ENCODE data around the gene DUSP10. TPM values are rescaled to one million over a fixed set of nuclear protein-coding genes. Genes with fewer than 3 reads are reported as not detected.

DUSP10 gene
- total RNA-seq, 6 donors from 2014 or later, result 7.7 to 13.7 (median 11.9) TPM

DNA sequence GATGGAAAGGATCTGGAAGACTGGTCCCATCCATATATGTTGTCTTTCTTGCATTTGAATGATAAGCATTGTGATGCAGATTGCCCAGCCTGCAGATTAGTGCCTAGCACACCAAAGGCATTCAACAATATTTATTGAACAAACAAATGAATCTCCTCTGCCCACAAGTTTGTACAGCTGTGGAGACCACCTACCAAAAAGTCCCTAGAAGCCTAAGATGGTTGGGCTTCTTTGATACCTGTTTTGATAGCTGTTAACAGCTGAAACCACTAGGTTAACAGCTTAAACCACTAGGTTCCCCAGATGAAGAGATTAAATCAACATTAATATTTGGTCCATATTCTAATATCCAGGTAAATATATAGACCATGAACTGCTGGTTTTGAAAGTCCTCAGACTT lies 9.8 kb downstream of the DUSP10 start:
- ATAC-seq (ENCODE audit: low FRiP score in 2 of 2), result no peak
- Histone ChIP-seq H3K4me3 (no peak overlapping the region), H3K9me3 (no peaks in the 10 kb centered on the region), H3K27ac (no peak overlapping the region), H3K36me3 (no peaks in the 10 kb centered on the region), H3K27me3 (no peaks in the 10 kb centered on the region), H3K4me1 (peaks cover 3 to 19% (median 12%) of the 10 kb centered on the region in 4 donors)
- TF ChIP-seq POLR2A (IDR thresholded peaks at IDR 0.05), result no peak
- no peak for TF ChIP-seq EP300 (IDR thresholded peaks at IDR 0.05)
- no peak for TF ChIP-seq POLR2AphosphoS5 (IDR thresholded peaks at IDR 0.05)
- TF ChIP-seq, protein P1, sequence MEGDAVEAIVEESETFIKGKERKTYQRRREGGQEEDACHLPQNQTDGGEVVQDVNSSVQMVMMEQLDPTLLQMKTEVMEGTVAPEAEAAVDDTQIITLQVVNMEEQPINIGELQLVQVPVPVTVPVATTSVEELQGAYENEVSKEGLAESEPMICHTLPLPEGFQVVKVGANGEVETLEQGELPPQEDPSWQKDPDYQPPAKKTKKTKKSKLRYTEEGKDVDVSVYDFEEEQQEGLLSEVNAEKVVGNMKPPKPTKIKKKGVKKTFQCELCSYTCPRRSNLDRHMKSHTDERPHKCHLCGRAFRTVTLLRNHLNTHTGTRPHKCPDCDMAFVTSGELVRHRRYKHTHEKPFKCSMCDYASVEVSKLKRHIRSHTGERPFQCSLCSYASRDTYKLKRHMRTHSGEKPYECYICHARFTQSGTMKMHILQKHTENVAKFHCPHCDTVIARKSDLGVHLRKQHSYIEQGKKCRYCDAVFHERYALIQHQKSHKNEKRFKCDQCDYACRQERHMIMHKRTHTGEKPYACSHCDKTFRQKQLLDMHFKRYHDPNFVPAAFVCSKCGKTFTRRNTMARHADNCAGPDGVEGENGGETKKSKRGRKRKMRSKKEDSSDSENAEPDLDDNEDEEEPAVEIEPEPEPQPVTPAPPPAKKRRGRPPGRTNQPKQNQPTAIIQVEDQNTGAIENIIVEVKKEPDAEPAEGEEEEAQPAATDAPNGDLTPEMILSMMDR (IDR thresholded peaks at IDR 0.05), result no peak
- DNase-seq, result no peak

DNA sequence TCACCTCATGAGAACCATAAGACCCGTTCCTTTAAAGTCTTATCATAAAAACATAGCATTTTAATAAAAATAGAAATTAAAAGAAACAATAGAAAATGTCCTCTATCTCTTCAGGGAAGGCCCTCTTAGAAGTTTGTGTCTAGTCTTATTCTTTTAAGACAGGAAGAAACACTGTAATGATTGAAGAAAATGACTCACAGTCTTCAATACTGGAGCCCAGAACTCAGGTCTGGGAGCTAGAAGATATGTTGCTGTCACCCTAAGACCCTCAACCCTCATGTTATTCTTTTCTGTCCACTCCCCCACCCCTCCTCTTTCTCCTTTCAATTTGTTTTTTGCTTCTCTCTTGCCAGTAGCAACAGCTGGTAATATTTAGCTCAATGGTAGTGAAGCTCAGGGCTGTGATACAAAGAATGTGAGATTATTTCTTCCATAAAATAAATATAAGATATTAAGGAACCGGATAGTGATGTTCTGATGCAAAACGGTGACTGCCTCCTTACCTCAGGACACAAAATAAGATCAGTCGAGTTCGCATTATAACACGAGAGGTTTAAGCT lies 12.0 kb downstream of the DUSP10 start:
- 74 to 81% methylated on average over 6 of the region's 6 CpGs for WGBS, 2 donors

DNA sequence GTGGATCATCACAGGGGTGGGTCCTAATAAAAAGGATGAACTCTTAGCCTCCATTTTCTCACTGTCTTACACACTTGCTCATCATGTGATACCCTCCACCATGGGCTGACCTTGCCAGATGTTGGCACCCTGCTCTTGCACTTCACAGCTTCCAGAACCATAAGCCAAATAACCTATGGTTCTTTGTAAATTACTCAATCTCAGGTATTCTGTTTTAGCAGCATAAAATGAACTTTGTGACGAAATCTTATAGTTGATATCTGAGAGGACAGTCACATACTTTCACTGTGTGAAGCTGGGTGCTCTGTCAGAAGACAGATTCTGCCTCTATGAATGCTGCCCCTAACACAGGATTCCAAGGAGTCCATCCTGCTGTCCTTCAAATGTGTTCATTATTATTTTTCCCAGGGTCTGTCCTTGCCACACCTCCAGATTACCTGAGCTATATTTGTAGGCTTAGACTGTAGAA lies 13.8 kb downstream of the DUSP10 start:
- H3K4me1 ChIP-seq, result peaks cover 3 to 29% (median 10%) of the 10 kb centered on the region in 4 donors
- ATAC-seq (ENCODE audit: low FRiP score in 2 of 2), result no peak
- no peak overlapping the region for H3K27ac ChIP-seq

More for the DNA sequence above, 12.0 kb downstream of the DUSP10 start:
- no peak for DNase-seq
- no peak overlapping the region for H3K4me3 ChIP-seq
- TF ChIP-seq POLR2AphosphoS5 (IDR thresholded peaks at IDR 0.05) (no peak), EP300 (IDR thresholded peaks at IDR 0.05) (no peak), POLR2A (IDR thresholded peaks at IDR 0.05) (no peak)
- TF ChIP-seq, protein P1 (IDR thresholded peaks at IDR 0.05), result no peak
- H3K27ac ChIP-seq, result no peak overlapping the region
- no peaks in the 10 kb centered on the region for H3K9me3 ChIP-seq
- H3K36me3 ChIP-seq, result no peaks in the 10 kb centered on the region
- H3K27me3 ChIP-seq, result no peaks in the 10 kb centered on the region
- H3K4me1 ChIP-seq, result peaks cover 3 to 27% (median 13%) of the 10 kb centered on the region in 4 donors
- no peak for ATAC-seq (ENCODE audit: low FRiP score in 2 of 2)

DNA sequence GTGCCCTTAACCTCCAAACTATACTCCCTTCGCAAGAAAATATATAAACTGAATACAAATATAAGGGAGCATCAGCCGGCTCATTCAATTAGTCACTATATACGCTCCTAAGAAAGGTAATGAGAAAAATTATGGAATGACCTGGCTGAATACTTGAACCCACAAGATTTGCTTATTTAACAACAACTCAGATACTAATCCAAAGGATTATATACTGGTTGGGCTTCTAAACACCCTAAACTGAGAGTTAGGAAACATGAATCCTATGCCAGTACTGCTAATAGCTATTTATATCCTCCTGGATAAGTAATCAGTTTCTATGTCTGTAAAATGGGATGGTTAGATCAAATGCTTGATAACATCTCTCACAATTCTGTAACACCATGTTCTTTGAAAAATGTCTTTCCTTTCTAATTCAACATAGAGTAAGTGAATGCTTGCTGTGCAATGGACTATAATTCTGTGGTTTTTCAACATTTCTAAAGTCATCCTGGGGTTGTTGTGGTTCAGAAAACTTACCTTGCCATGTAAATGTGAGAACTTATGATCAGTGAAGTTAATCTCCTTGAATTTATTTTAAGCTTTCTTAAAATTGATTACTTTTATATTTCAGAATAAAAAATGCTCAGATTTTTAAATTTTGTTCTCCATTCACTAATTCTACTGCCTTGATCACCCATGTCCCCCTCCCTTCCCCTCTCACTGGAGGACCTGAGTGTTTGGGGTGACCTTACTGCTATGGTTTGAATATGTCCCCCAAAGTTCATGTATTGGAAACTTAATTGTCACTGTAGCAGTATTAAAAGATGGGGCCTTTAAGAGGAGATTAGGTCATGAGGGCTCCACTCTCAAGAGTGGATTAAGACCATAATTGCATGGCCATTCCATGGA lies 14.5 kb downstream of the DUSP10 start:
- 95 to 96% methylated on average over 3 of the region's 3 CpGs for WGBS, 2 donors
- DNase-seq (no peak), ATAC-seq (ENCODE audit: low FRiP score in 2 of 2) (no peak)
- peaks cover 3 to 29% (median 10%) of the 10 kb centered on the region in 4 donors for H3K4me1 ChIP-seq
- no peaks in the 10 kb centered on the region for H3K27me3 ChIP-seq
- H3K27ac ChIP-seq, result no peak overlapping the region
- H3K36me3 ChIP-seq, result no peaks in the 10 kb centered on the region
- TF ChIP-seq POLR2A (IDR thresholded peaks at IDR 0.05), result no peak
- TF ChIP-seq POLR2AphosphoS5 (IDR thresholded peaks at IDR 0.05), result no peak
- no peak for TF ChIP-seq EP300 (IDR thresholded peaks at IDR 0.05)
- TF ChIP-seq, protein P1 (IDR thresholded peaks at IDR 0.05), result no peak
- H3K4me3 ChIP-seq, result no peak overlapping the region
- peaks cover 0 to 5% (median 0%) of the 10 kb centered on the region in 4 donors for H3K9me3 ChIP-seq

More for the DNA sequence above, 13.8 kb downstream of the DUSP10 start:
- no peak overlapping the region for H3K4me3 ChIP-seq
- TF ChIP-seq, protein P1 (IDR thresholded peaks at IDR 0.05), result no peak
- no peak for TF ChIP-seq POLR2A (IDR thresholded peaks at IDR 0.05)
- TF ChIP-seq POLR2AphosphoS5 (IDR thresholded peaks at IDR 0.05), result no peak
- no peak for TF ChIP-seq EP300 (IDR thresholded peaks at IDR 0.05)
- no peak for DNase-seq
- no peaks in the 10 kb centered on the region for H3K27me3 ChIP-seq
- H3K9me3 ChIP-seq, result peaks cover 0 to 5% (median 0%) of the 10 kb centered on the region in 4 donors
- no peaks in the 10 kb centered on the region for H3K36me3 ChIP-seq
- WGBS, 2 donors, result 89 to 100% methylated on average over 1 of the region's 1 CpG
